Activated CD4-positive, alpha-beta T cell treated with anti-CD3 and anti-CD28 coated beads, Interleukin-10, Interleukin-2, amounts not matched to agents 100 ng/mL and 50 ng/mL, durations not matched to agents 16 hours and 8 hours (primary cell): Measurements from ENCODE around the gene SHISA7.
A peak's percentile ranks its signal among the peaks of the same experiment; 100 is the strongest.

ENCODE experiments used
- DNase-seq: peaks from one replicate; pipeline ENCODE4 v3.0.0-alpha.2; 2020

Gene SHISA7

DNA sequence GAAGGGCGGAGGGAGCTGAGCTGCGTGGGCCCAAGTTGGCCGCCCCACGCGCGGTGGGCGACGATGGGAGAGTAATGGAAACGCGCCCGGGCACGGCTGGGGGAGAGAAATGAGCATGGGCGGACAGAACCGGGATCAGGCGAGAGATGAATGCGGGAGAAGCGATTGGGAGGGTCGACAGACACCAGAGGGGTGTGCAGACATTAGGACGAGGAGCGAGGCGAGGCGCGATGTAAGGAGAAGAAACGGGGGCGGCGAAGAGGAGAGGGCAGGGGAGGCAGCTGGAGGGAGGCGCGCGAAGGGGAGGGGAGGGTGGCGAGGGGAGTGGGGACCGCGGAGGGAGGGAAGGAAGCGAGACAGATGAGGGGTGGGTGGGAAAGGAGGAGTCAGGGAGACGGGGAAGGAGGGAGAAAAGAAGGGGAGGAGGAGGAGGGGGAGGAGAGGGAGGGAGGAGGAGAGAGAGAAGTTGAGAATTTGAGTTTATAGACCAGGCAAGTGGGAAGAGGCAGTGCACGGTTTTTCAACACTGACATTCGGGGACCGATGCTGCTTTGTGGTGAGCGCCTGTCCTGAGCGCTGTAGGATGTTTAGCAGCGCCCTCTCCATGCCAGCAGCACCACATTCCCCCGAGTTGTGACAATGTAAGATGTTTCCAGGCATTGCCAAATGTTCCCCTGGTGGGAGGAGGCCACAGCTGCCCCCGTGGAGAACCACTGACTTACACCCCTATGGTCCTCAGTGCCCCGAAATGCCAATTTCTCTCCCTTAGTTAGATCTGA is at the start of gene SHISA7:
Gene SHISA7, minus strand, starts transcription at position 256 of the 779 bp plus-strand sequence. CDS start 437 bp downstream, outside the sequence.
- DNase-seq: no peak

DNA sequence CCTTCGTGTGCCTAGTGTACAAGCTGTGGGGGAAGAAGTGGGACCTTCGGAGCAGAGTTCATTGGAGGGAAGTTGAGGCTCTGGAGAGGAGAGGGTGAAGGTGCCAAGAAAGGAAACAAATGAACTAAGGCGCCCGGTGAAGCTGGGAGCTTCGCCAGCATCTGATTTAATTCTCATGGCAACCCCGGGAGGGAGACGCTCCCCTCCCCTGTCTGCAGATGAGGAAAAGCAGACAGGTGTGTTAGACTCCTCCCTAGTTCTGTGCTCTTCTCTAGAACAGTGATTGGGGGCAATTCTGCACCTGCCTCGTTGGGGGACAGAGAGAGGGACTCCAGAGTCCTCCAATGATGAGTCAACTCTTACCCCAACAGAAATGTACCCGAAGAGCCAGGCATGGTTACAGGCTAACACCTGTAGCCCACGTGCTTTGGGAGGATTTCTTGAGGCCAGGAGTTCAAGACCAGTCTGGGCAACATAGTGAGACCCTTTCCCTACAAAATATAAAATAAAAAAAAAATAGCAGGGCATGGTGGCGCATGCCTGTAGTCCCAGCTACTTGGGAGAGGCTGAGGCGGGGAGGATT is 49.4 kb upstream of the SHISA7 start:
- no peak for DNase-seq

DNA sequence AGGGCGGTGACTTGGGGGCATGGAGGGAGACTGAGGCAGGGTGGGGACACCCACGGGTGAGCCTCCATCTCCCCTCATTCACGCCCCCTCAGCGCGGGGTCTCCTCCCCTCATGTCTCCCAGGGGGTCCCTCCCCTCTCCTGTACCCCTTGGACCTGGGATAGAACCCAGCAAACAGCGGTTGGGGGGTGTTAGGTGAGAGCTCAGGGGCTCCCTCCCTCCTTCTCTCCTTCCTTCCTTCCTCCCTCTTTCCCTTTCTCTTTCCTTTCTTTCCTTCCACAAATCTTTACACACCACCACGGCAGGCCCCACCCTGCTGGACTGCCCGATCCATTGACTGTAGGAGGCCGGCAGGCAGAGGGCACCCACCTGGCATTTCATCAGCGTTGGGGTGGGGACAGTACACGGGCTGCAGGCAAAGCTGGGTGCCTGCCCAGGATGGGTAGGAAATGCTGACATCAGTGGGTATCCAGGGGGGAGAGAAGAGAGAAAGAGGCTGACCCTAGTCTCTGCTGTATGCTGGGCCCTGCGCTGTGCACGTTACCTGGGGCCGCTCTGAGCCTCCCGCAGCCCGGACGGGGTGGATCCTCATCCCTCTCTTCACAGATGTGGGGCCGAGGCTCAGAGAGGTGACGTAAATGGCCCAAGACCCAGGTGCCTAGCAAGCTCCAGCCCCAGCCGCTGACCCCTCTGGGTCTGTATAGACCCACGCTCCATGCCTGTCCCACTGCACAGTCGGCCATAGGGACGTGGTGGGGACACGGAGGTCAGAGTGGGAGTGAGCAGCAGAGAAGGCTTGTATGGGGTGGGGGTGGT is 48.7 kb upstream of the SHISA7 start:
- no peak for DNase-seq

DNA sequence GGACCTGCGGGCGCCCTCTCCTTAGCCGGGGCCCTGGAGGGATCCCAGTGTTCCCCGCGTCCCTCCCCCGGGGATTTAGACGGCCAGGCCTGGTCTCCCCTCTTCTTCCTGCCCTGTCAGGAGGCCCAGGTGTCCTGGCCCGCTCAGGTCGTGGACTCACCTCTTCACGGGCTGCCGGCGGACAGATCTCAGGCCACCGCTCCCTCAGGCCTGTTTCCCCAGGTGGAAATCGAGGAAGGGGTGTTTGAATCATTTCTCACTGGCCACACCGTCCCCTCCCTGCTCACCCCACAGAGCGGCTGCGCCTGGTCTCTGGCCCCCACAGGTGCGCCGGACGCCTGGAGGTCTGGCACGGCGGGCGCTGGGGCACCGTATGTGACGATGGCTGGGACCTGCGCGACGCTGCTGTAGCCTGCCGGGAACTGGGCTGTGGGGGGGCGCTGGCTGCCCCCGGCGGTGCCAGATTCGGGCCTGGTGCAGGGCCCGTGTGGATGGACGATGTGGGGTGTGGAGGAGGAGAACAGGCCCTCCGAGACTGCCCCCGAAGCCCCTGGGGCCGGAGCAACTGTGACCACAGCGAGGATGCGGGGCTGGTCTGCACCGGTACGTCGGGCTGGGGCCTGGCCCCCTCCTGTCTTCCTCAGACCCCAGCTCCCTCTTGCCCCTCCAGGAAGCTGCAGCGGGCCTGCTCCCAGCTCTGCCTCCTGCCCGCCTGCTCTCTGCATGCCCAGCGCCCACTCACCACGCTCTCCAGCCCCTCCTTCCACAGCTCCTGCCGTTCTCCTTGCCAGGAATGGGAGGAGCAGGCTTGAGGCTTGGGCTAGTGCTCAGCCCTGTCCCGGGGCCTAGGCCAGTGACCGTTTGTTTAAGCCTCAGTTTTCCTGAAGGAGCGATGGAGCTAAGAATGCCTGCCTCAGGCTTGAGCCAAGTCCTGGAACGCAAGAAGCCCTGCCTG is 47.7 kb upstream of the SHISA7 start:
- no peak for DNase-seq

DNA sequence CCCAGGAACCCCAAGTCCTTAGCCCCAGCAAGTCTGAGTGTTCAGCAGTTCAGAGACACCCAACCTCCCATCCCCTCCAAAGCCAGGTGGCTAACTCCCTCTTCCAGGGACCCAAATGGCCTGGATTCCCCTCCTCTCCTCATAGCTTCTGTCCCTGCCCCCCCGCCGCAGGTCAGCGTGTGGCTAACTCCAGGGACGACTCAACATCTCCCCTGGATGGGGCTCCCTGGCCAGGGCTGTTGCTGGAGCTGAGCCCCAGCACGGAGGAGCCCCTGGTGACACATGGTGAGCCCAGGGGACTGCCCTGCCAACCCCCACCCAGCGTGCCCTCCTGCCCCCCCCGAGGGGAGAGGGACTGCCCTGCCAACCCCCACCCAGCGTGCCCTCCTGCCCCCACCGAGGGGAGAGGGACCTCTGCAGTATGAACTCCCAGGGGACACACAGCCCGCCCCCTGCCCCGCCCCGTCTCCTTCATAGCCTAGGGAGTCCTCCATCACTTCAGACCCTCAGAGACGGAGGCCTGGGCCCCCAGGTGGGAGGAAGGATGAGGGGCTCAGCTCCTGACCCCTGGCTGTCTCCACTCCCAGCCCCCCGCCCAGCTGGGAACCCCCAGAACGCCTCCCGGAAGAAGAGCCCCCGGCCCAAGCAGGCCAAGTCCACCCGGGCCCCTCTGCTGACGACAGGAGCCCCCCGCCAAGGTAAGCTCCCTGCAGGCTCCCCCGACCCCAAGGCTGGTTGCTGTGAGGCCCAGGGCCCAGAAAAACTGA is 46.8 kb upstream of the SHISA7 start:
- DNase-seq: no peak

DNA sequence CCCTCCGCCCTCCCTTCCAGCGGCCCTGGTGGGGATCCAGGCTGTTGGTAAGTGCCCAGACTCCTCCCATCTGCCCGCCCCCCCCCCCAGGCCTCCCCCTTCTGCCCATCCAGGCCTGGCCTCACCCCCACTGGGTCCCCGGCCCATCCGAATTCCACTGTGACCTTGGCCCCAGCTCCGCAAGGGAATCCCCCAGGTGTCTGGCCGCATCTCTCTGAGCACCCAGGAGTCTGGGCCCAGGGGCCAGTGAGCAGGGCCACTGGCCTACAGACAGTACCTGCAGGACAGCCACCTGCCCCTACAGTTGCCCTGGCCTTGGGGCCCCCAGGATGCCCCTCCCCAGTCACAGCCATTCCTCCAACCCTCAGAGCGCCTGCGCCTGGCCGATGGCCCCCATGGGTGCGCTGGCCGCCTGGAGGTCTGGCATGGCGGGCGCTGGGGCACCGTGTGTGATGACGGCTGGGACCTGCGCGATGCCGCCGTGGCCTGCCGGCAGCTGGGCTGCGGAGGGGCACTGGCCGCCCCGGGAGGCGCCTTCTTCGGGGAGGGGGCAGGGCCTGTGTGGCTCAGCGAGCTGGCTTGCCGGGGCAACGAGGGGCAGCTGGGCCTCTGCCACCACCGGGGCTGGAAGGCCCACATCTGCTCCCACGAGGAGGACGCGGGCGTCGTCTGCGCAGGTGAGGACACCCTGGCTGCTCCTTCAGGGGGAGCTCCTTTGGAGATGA is 46.0 kb upstream of the SHISA7 start:
- DNase-seq: no peak

DNA sequence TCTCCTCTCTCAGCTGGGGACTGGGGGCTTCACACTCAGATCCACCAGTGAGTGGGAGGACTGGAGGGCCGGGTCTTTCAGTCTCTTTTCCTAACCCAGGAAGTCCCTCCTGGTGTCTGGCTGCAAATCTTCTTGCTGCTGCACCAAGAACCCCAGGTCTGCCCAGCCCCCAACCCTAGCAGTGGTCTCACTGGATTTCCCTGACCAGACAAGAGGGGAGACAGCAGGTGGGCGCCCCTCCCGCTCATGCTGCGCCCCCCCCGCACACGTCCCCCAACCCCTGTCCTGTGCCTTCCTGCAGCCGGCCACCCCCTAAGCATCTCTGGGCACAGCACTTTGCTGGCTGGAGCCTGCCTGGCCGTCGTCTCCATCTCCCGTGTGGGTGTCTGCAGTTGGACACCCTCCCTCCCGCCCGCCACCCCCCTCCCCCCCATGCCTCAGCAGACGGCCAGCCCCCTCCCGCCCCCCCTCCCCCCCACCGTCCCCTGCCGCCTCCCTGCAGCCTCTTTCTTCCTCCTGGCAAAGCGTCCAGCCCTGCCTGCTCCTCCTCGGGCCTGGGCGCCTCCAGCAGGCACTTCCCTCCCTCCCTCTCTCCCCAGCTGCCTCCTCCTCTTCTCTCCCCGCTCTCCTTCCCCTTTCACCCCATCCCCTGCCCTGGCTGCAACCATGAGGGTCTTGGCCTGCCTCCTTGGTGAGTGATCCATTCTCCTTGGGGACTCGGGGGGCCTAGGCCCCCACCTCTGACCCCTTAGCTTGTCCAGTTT is 45.0 kb upstream of the SHISA7 start, which contains the start of gene SSC5D:
Gene SSC5D, plus strand, starts transcription at position 513 of the 764 bp plus-strand sequence. Its CDS starts 154 bp downstream, at position 667.
- DNase-seq: no peak

DNA sequence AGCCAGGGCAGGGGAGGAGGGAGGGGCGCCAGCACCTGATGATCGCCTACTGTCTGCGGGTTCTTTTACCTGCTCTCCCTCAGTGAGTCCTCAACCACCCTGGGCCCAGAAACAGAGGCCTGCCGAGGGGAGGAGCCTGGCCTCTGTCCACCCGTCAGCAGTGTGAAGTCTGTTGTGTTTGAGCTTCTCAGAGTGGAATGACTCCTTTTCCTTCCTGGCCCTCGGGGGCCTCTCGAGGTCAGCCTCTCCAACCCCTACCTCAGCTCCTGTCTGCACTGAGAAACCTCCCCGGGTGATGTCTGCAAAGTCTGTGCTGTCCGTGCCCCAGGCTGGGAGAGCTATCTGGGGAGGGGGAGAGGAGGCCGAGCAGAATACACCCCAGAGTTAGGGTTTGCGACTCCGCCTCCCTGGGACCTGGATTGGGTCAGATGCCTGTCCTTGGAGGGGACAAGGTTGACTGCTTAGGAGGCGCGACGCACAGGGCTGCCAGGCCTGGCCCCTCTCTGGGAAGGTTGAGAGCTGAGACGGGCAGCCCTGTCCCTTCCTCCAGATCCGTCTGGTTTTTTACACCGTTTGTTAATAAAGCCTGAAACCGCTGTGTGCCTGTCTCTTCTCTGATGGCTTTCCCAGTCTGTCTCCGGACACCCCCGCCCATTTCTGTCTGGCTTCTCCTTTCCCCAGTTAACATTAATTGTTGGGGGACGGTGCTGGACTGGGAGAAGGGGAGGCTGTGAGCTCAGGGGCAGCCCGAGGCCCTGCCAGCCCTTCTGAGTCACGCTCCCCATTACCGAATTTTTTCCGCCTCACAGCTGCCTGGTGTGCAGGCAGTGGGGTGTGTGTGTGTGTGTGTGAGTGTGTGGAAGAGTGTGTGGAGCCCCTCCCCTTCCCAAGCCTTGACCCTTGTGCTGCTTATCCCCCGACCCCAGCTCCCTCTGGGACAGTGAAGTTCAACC is 44.1 kb upstream of the SHISA7 start:
- DNase-seq: peak; percentile 50

DNA sequence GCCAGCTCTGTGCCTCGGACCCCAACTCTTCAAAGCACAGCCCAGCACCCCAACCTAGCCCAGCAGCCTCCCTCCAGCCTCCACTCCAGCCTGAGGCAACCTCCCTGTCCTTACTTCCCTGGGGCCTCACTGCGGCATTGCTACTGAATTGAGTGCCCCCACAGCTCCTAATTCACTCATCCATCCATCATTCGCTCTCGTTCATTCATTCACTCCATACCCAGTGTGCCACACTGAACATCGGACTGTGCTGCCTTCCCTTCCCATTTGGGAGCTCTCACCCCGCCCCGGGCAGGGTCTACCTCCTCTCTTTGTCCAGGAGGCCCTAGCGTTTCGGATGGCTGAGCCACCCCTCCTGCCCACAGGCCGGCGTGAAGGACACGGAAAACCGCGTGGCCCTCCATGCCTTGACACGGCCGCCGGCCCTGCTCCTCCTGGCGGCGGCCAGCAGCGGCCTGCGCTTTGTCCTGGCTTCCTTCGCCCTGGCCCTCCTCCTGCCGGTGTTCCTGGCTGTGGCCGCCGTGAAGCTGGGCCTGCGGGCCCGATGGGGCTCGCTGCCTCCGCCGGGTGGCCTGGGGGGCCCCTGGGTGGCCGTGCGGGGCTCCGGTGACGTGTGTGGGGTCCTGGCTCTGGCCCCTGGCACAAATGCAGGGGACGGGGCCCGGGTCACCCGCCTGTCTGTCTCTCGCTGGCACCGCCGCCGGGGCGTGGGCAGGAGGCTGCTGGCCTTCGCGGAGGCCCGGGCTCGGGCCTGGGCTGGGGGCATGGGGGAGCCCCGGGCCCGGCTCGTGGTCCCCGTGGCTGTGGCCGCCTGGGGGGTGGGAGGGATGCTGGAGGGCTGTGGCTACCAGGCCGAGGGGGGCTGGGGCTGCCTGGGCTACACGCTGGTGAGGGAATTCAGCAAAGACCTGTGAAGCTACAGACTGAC is 43.2 kb upstream of the SHISA7 start:
- no peak for DNase-seq

DNA sequence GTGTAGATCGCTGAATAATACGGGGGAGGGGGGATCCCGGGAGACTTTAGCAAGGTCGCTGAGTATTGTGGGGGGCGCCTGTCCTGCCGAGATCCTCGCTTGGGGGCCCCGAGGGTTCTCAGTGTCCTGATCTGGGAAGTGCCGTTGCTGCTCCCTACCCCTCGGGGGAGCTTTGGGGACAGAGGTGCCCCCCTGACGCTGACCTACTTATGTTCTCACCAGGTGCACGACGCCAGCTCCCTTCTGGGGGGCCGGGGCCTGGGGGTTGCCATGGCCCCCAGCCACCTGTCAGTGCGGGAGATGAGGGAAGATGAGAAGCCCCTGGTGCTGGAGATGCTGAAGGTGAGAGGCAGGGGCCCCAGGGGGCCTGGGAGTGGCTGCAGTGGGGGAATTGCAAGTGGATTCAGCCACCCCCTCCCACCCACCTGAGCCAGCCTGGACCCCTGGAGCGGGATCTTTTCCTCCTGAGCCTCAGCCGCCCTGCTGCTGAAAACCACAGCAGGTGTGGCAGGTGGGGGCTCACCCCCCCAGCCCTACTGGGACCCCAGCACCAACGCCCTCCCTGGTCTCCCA is 42.4 kb upstream of the SHISA7 start:
- DNase-seq: no peak

DNA sequence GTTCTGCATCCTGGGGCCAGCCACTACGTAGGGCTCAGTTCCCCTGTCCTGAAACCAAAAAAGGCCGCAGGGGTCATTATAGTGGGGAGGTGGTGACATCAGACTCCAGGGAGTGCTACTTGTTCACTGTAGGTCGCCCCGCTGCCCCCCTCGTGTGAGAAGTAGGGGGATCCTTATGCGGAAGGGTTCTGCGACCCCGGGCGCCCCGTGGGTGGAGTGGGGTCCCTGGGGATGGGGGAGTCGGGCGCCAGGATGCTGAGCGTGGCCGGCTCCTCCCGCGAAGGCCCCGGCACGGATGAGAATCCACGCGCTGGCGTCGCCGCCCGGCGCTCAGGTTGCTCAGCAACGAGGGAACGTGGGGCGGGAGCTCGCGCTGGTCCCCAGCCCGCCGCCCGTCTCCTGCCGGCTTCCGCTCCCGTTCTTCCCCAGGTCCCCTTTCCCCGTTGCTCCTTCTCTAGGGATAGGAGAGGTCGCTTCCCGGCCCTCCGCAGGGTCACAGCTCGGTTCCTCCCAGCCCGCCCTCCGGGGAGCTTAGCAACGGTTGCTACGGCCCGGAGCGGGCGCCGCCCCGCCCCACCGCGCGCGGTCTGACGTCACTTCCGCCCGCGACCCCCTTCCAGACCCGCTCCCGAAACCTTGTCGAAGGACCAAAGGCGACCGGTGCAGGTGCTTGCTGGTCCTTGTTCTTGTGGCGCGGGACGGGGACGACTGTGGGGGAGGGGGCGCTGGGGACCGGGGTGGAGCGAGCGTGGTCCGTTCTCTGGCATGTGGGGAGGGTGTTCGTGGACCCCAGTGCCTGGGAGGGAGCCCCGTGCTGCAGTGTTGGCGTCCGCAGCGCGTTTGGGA is 41.7 kb upstream of the SHISA7 start, which contains the start of gene NAT14:
Gene NAT14, plus strand, starts transcription at position 596 of the 846 bp plus-strand sequence. CDS start 521 bp downstream, outside the sequence.
- DNase-seq: peak; percentile 72

DNA sequence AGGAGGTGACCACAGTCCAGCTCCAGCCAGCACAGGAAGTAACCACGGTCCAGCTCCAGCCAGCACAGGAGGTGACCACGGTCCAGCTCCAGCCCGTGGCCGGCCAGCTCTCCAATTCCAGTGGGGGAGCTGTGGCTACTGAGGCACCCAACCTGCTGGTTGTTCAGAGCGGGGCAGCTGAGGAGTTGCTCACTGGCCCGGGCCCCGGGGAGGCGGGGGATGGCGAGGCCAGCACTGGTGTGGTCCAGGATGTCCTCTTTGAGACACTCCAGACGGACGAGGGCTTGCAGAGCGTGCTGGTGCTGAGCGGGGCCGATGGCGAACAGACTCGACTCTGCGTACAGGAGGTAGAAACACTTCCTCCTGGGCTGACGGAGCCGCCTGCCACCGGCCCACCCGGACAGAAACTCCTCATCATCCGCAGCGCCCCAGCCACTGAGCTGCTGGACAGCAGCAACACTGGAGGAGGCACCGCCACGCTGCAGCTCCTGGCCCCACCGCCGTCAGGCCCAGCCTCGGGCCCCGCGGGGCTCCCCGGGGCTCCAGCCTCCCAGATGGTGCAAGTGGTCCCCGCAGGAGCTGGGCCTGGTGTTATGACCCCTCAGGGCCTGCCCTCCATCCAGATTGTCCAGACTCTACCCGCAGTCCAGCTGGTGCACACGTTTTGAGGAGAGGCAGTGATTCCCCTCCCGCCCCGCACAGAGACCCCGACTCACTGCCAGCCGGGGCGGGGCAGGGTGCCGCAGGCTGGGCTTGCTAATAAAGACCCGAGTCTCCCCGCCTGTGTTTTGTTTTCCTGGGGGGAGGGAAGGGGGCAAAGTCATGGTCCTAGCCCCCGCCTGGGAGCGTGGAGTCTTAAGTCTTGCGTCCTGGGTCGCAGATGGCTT is 40.8 kb upstream of the SHISA7 start:
- no peak for DNase-seq

DNA sequence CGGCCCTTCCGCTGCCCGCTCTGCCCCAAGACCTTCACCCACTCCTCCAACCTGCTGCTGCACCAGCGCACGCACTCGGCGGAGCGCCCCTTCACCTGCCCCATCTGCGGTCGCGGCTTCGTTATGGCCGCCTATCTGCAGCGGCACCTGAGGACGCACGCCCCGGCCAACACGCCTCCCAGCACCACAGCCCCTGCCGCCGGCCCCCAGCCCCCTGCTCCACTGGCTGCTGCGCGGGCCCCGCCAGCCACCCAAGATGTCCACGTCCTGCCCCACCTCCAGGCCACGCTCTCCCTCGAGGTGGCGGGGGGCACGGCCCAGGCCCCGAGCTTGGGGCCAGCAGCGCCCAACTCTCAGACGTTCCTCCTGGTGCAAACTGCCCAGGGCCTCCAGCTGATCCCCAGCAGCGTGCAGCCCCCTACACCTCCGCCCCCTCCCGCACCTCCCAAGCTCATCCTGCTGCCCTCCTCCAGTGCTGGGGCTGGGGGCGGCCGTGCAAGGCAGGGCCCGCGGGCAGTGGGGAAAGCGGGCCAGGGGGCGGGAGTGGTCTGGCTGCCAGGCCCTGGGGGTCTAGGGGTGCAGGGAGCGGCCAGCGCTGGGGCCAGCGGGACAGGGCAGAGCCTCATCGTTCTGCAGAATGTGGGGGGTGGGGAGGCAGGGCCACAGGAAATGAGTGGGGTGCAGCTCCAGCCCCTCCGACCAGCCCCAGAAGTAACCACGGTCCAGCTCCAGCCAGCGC is 40.0 kb upstream of the SHISA7 start:
- no peak for DNase-seq
